Right atrium auricular region (tissue), 2 donors: Measurements from ENCODE around the gene MTMR3. TPM values are rescaled to one million over a fixed set of nuclear protein-coding genes. Genes with fewer than 3 reads are reported as not detected.

Experiments used
- DNase-seq: peaks from one replicate; pipeline ENCODE4 v3.0.0-alpha.2; 2019; ENCODE audit warnings: low spot score
- H3K27ac ChIP-seq, 2 donors: fragments of 200-600 bp; sonication (generic); 1 replicate in 1 of 2; 2 replicates in 1 of 2; pipeline ENCODE4 v1.5.1; 2016 to 2019
- H3K27me3 ChIP-seq, 2 donors: fragments of 200-600 bp; sonication (generic); one replicate each; pipeline versions ENCODE4 v1.5.1 to v1.6.0; 2017 to 2019
- H3K36me3 ChIP-seq: fragments of 200-600 bp; sonication (generic); one replicate; pipeline ENCODE4 v1.5.1; 2016
- H3K4me1 ChIP-seq, 2 donors: fragments of 200-600 bp; sonication (generic); one replicate each; pipeline versions ENCODE4 v1.5.1 to v1.6.0; 2017 to 2019
- H3K4me3 ChIP-seq, 2 donors: fragments of 200-600 bp; sonication (generic); 1 replicate in 1 of 2; 2 replicates in 1 of 2; pipeline ENCODE4 v1.5.1; 2017 to 2019; ENCODE audit warnings: mild to moderate bottlenecking in 1 of 2, moderate library complexity in 1 of 2
- H3K9me3 ChIP-seq, 2 donors: fragments of 200-600 bp; sonication (generic); one replicate each; pipeline ENCODE4 v1.5.1; 2019
- total RNA-seq, 2 donors: library from RNA; depleted of rRNA; stranded (reverse); fragments of >200 nt; gene quantifications; one replicate each; pipeline ENCODE4 v1.1.0, GENCODE V29; 2016
- TF ChIP-seq, protein P1 (sequence below), 2 donors: fragments of 200-600 bp; sonication (generic); IDR thresholded peaks; one replicate each; pipeline ENCODE4 v1.5.1; 2019; ENCODE audit warnings: antibody characterized with exemption in 2 of 2

The MTMR3 gene
- total RNA-seq, 2 donors from 2014 or later: 27.2 to 38.1 TPM

DNA sequence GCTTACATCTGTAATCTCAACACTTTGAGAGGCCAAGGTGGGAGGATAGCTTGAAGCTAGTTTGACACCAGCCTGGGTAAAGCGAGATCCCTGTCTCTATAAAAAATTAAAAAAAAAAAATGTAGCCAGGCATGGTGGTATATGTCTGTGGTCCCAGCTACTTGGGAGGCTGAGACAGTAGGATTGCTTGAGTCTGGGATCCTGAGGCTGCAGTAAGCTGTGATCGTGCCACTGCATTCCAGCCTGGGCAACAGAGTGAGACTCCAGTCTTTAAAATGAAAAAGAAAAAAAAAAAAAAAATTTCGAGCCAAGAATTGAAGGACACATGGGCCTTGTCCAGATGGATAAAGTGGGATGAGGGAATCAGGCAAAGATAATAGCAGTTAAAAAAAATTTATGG is 62.5 kb downstream of the MTMR3 start:
- Histone ChIP-seq H3K4me1 (peaks cover 0 to 54% of the 10 kb centered on the region in 2 donors), H3K27me3 (no peaks in the 10 kb centered on the region), H3K36me3 (no peaks in the 10 kb centered on the region), H3K9me3 (no peaks in the 10 kb centered on the region), H3K4me3 (no peak overlapping the region), H3K27ac (no peak overlapping the region)
- TF ChIP-seq, protein P1, sequence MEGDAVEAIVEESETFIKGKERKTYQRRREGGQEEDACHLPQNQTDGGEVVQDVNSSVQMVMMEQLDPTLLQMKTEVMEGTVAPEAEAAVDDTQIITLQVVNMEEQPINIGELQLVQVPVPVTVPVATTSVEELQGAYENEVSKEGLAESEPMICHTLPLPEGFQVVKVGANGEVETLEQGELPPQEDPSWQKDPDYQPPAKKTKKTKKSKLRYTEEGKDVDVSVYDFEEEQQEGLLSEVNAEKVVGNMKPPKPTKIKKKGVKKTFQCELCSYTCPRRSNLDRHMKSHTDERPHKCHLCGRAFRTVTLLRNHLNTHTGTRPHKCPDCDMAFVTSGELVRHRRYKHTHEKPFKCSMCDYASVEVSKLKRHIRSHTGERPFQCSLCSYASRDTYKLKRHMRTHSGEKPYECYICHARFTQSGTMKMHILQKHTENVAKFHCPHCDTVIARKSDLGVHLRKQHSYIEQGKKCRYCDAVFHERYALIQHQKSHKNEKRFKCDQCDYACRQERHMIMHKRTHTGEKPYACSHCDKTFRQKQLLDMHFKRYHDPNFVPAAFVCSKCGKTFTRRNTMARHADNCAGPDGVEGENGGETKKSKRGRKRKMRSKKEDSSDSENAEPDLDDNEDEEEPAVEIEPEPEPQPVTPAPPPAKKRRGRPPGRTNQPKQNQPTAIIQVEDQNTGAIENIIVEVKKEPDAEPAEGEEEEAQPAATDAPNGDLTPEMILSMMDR (IDR thresholded peaks at IDR 0.05): no peak
- no peak for DNase-seq

DNA sequence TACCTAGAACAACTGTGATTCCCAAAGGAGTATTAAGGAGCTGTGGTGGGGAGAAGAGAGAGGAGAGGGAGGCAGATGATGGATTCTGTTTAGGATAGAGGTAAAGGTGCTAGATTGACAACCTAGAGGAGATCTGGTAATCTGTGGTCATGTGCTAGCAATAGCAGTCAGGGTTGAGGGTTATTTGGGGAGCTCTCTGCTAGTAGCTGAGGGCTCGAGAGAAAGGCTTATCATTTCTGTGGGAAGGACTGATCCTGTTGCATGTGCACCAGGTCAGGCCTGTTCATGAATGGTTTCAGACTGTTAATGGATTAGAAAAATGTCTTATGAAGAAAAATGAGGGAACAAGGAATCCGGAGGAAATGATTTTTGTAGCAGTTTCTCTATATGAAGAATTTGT is 63.2 kb downstream of the MTMR3 start:
- peaks cover 0 to 61% of the 10 kb centered on the region in 2 donors for H3K4me1 ChIP-seq
- H3K36me3 ChIP-seq: no peaks in the 10 kb centered on the region
- no peak for DNase-seq
- H3K27me3 ChIP-seq: no peaks in the 10 kb centered on the region
- H3K9me3 ChIP-seq: no peaks in the 10 kb centered on the region
- H3K27ac ChIP-seq: no peak overlapping the region
- TF ChIP-seq, protein P1 (IDR thresholded peaks at IDR 0.05): no peak
- H3K4me3 ChIP-seq: no peak overlapping the region

DNA sequence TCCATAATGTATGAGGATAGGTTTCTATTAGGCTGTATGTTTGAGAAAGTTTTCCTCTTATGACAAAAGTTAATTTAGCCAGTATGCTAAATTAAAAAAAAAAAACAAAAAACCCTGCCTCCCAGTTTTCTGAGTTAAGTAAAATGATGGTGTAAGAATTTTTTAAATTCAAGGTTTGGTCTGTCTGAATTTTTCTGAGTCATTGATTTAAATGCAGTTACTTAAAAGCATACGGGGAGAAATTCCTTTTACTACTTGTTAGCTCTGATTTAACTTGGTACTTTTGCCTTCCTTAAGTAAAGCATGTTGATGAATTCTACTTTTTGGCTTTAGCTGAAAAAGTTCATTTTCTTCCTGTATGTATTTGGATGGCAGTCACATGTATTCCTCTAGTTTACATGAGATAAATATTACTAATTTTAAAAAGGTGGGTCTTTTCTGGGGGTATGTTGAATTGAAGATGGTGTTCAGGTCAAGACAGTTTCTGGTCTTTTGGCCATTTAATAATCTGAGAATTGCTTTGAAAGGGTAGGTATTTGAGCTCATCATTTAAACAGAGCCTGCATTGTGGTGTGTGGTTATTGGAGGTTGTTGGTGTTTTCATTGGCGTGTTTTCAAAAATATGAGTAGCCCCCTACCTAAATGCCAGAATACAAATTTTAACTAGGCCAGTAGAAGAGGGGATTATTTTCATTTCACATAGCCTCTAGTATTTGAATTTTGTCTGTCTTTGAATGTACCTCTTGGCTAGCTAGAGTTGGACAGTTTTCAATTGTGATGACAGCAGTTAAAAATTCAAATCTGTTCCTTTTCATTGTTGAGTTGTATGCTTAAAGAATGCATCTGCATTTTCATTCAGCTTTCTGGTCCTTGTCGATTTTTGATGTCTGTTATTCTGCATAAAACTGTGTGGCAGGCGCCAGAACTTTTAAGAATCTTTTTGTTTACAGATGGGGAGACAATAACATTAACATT is 64.7 kb downstream of the MTMR3 start:
- no peak for DNase-seq
- H3K36me3 ChIP-seq: no peaks in the 10 kb centered on the region
- no peaks in the 10 kb centered on the region for H3K9me3 ChIP-seq
- peaks cover 0 to 61% of the 10 kb centered on the region in 2 donors for H3K4me1 ChIP-seq
- H3K27me3 ChIP-seq: no peaks in the 10 kb centered on the region
- TF ChIP-seq, protein P1 (IDR thresholded peaks at IDR 0.05): no peak
- no peak overlapping the region for H3K4me3 ChIP-seq
- peak overlapping the region in 1 of 2 donors; percentile 6 for H3K27ac ChIP-seq

DNA sequence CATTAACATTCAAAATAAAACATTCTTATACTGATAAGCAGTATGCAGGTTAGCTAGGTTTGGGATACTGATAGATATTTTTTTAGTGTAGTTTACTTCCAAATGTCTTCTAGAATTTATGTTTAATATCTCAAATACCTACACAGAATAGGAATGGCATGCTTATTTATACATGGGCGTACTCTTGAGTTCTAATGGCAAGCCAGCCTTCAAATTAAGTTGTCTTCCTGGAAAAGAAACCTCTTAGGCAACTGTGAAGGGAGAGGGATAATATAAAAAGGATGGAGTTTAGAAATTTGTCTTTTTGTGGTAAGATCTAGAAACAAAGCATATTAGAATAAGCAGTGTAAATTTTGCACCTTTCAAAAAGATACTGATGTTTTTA is 65.4 kb downstream of the MTMR3 start:
- TF ChIP-seq, protein P1 (IDR thresholded peaks at IDR 0.05): no peak
- Histone ChIP-seq H3K27ac (peak overlapping the region in 1 of 2 donors; percentile 6), H3K4me3 (no peak overlapping the region), H3K4me1 (peaks cover 0 to 61% of the 10 kb centered on the region in 2 donors), H3K9me3 (no peaks in the 10 kb centered on the region), H3K27me3 (no peaks in the 10 kb centered on the region), H3K36me3 (no peaks in the 10 kb centered on the region)
- DNase-seq: no peak

DNA sequence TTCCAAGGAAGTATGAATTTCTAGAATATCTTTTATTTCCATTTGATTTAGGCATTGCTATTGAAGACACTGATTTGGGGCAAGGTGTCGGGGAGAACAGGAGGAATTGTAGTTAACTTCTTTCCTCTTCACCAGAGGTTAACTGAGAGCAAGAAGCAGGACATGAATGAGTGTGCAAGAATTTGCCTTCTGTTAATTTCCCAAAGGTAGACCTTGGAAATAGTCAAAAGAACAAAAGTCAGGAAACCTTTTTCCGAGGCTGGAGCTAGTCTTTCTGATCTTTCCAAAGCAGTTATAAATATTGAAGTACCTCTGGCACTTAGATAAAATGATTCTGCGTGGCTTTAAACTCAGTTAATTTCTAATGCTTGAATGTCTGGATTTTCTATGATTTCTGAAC is 66.9 kb downstream of the MTMR3 start:
- H3K4me1 ChIP-seq: peaks cover 0 to 53% of the 10 kb centered on the region in 2 donors
- TF ChIP-seq, protein P1 (IDR thresholded peaks at IDR 0.05): no peak

More for the DNA sequence above, 66.9 kb downstream of the MTMR3 start:
- Histone ChIP-seq H3K9me3 (no peaks in the 10 kb centered on the region), H3K36me3 (no peaks in the 10 kb centered on the region), H3K4me3 (no peak overlapping the region), H3K27me3 (no peaks in the 10 kb centered on the region), H3K27ac (no peak overlapping the region)
- no peak for DNase-seq
